B cell (primary cell): ENCODE results near the gene RASL10A. TPM values are rescaled to one million over a fixed set of nuclear protein-coding genes. Genes with fewer than 3 reads are reported as not detected.
"Not testable (repeated sequence)": the region's sequence is repeated elsewhere in the genome, so short reads cannot be mapped to it uniquely, and the experiment has no call there.

Experiments used
- ATAC-seq: fragments of 200-7000 bp; cut with Tn5 transposase; one replicate; pipeline ENCODE4 v1.10.0; 2021; ENCODE audit warnings: low read depth, mild to moderate bottlenecking, moderate number of reproducible peaks, moderate library complexity
- CTCF ChIA-PET: fragments of 350-600 bp; sonication (Branson Sonifier 250); formaldehyde crosslinking; loops from one replicate; lab custom pipeline; 2021; ENCODE audit warnings: antibody characterized with exemption, inconsistent platforms; lab: Charles Lee
- POLR2A ChIA-PET: fragments of 350-600 bp; sonication (Branson Sonifier 250); formaldehyde crosslinking; loops from one replicate; lab custom pipeline; 2021; ENCODE audit warnings: antibody characterized with exemption; lab: Charles Lee
- DNase-seq: peaks from one replicate; pipeline ENCODE4 v3.0.0; 2013
- H2AFZ ChIP-seq: 2 replicates; pipeline ENCODE4 v1.6.1; 2012; ENCODE audit warnings: mild to moderate bottlenecking, low read depth, low read length; ENCODE audit not compliant: insufficient read depth, poor library complexity, severe bottlenecking
- H3K27ac ChIP-seq, 2 donors: 1 replicate in 1 of 2; 2 replicates in 1 of 2; pipeline ENCODE4 v1.5.1; 2012 to 2013; ENCODE audit warnings: low read length in 2 of 2, mild to moderate bottlenecking in 2 of 2, moderate library complexity in 1 of 2
- H3K27me3 ChIP-seq, 4 experiments: fragments of 200-600 bp in 1 of 4; sonication (generic) in 1 of 4; replicated peaks in 1 of 4; 1 replicate in 2 of 4; 2 replicates in 2 of 4; pipeline versions ENCODE4 v1.6.1 to v1.7.0; 2013 to 2016; ENCODE audit warnings: low read length in 3 of 4, mild to moderate bottlenecking in 2 of 4, mixed read lengths in 1 of 4, moderate library complexity in 1 of 4; ENCODE audit not compliant: insufficient read depth in 4 of 4, control insufficient read depth in 3 of 4; ENCODE audit errors: control extremely low read depth in 1 of 4
- H3K36me3 ChIP-seq, 2 experiments: replicated peaks in 1 of 2; 1 replicate in 1 of 2; 2 replicates in 1 of 2; pipeline versions ENCODE4 v1.6.1 to v1.7.1; 2013; ENCODE audit warnings: low read length in 1 of 2; ENCODE audit not compliant: insufficient read depth in 2 of 2, control insufficient read depth in 1 of 2; ENCODE audit errors: control extremely low read depth in 1 of 2, extremely low read depth in 1 of 2
- H3K4me1 ChIP-seq, 2 donors: fragments of 200-600 bp in 1 of 2; sonication (generic) in 1 of 2; 1 replicate in 1 of 2; 2 replicates in 1 of 2; pipeline versions ENCODE4 v1.5.1 to v1.6.1; 2013 to 2017; ENCODE audit warnings: low read length in 2 of 2; ENCODE audit not compliant: control insufficient read depth in 2 of 2, insufficient read depth in 2 of 2
- H3K4me2 ChIP-seq: replicated peaks from 2 replicates; pipeline ENCODE3; 2012; ENCODE audit warnings: mild to moderate bottlenecking, low read depth, low read length; ENCODE audit not compliant: poor library complexity, severe bottlenecking
- H3K4me3 ChIP-seq, 5 experiments: fragments of 200-600 bp in 1 of 5; sonication (generic) in 1 of 5; 1 replicate in 3 of 5; 2 replicates in 2 of 5; pipeline versions ENCODE4 v1.5.1 to v1.7.0; 2011 to 2016; ENCODE audit warnings: low read length in 4 of 5, mild to moderate bottlenecking in 4 of 5, low read depth in 2 of 5, control low read depth in 1 of 5, moderate library complexity in 1 of 5; ENCODE audit not compliant: insufficient read depth in 1 of 5; ENCODE audit errors: control extremely low read depth in 1 of 5, extremely low read depth in 1 of 5
- H3K79me2 ChIP-seq: fragments of 200-600 bp; sonication (generic); one replicate; pipeline ENCODE4 v1.6.0; 2016; ENCODE audit warnings: low read length; ENCODE audit not compliant: control insufficient read depth, insufficient read depth
- H3K9ac ChIP-seq: fragments of 200-600 bp; sonication (generic); 2 replicates; pipeline ENCODE4 v1.6.1; 2017; ENCODE audit warnings: mild to moderate bottlenecking, low read length, moderate library complexity
- H3K9me3 ChIP-seq, 3 donors: one replicate each; pipeline versions ENCODE4 v1.6.1 to v1.7.1; 2013; ENCODE audit warnings: low read length in 2 of 3; ENCODE audit not compliant: control insufficient read depth in 2 of 3, insufficient read depth in 1 of 3; ENCODE audit errors: control extremely low read depth in 1 of 3
- H4K20me1 ChIP-seq: 2 replicates; pipeline ENCODE4 v1.6.0; 2012; ENCODE audit warnings: mild to moderate bottlenecking, low read length; ENCODE audit not compliant: insufficient read depth, control insufficient read depth, poor library complexity, severe bottlenecking
- H3K27ac Mint-ChIP-seq: one replicate; pipeline ENCODE4 v1.8.0; 2021; ENCODE audit warnings: mixed read lengths
- H3K27me3 Mint-ChIP-seq: one replicate; pipeline ENCODE4 v1.8.0; 2021; ENCODE audit warnings: mixed read lengths
- H3K4me1 Mint-ChIP-seq: one replicate; pipeline ENCODE4 v1.8.0; 2021; ENCODE audit warnings: mixed read lengths
- H3K4me3 Mint-ChIP-seq: one replicate; pipeline ENCODE4 v1.8.0; 2021; ENCODE audit warnings: mixed read lengths
- H3K9me3 Mint-ChIP-seq: one replicate; pipeline ENCODE4 v1.8.0; 2022; ENCODE audit warnings: mixed read lengths; ENCODE audit not compliant: insufficient read depth
- EZH2 ChIP-seq: IDR thresholded peaks from 2 replicates; pipeline ENCODE4 v1.6.1; 2012; ENCODE audit warnings: borderline replicate concordance, low read depth, mild to moderate bottlenecking, moderate library complexity, low read length; ENCODE audit not compliant: insufficient read depth, poor library complexity, severe bottlenecking
- WGBS: methylation state at CpG from one replicate; pipeline ENCODE4 v1.1.5; 2013; ENCODE audit warnings: missing lambda C conversion rate; ENCODE audit not compliant: insufficient coverage; 5-methylcytosine and 5-hydroxymethylcytosine counted together
- intact Hi-C: fragments of 100-400 bp; cut with micrococcal nuclease; formaldehyde crosslinking; loops from one replicate; pipeline ENCODE4 v1.10.0; 2022
- polyA plus RNA-seq: library from polyadenylated mRNA; depleted of rRNA; stranded (reverse); fragments of >200 nt; gene quantifications from 2 replicates; pipeline ENCODE4 v1.2.3, GENCODE V29; 2012
- total RNA-seq, 2 donors: library from RNA; stranded (reverse); fragments of 120-200 nt in 1 of 2; gene quantifications; 1 replicate in 1 of 2; 2 replicates in 1 of 2; pipeline versions ENCODE4 v1.2.3 to v1.2.4, GENCODE V29; 2013 to 2022
- TF ChIP-seq, protein P1 (sequence below): fragments of 200-600 bp; IDR thresholded peaks from one replicate; pipeline ENCODE4 v1.8.0; 2022; ENCODE audit warnings: antibody characterized with exemption, mild to moderate bottlenecking

The RASL10A gene
- total and polyA plus RNA-seq, 2 donors (not counting 1 experiment from before 2014, with no cell fraction given), result 2.8 to 4.7 TPM

DNA sequence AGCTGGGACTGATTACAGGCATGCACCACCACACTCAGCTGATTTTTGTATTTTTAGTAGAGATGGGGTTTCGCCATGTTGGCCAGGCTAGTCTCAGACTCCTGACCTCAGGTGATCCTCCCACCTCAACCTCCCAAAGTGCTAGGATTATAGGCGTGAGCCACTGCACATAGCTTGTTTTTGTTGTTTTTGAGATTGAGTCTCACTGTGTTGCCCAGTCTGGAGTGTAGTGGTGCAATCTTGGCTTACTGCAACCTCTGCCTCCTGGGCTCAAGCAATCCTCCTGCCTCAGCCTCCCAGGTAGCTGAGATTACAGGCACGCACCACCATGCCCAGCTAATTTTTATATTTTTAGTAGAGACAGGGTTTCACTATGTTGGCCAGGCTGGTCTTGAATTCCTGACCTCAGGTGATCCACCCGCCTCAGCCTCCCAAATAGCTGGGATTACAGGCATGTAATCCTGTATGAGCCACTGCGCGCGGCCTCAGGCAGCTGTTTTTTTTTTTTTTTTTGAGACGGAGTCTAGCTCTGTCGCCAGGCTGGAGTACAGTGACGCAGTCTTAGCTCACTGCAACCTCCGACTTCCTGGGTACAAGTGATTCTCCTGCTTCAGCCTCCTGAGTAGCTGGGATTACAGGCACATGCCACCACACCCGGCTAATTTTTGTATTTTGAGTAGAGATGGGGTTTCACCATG, 41.8 kb upstream of the RASL10A start:
- H3K4me1 Mint-ChIP-seq, H3K4me1 ChIP-seq, DNase-seq, H3K27me3 Mint-ChIP-seq, H3K9me3 Mint-ChIP-seq, H3K9ac ChIP-seq, H3K27me3 ChIP-seq, H3K4me3 ChIP-seq, H3K27ac ChIP-seq, H3K9me3 ChIP-seq, H3K4me3 Mint-ChIP-seq, intact Hi-C loops, H3K27ac Mint-ChIP-seq, H2AFZ ChIP-seq, H3K4me2 ChIP-seq, ATAC-seq: not testable (repeated sequence)
- Histone ChIP-seq H3K36me3 (peaks cover 0 to 76% of the 10 kb centered on the region in 2 experiments), H3K79me2 (peaks cover 32% of the 10 kb centered on the region), H4K20me1 (peaks cover 40% of the 10 kb centered on the region)
- ChIA-PET POLR2A (interaction anchor here (0.6 to 0.7 kb wide), 2 partner anchors 28 to 71 kb away, joined by 3 to 4 read pairs; no protein-coding TSS in a partner anchor), CTCF (interaction anchor here (0.6 to 1.2 kb wide), 4 partner anchors 10 to 529 kb away, joined by 3 to 6 read pairs (median 4); no protein-coding TSS in a partner anchor)
- WGBS, result 94% methylated on average over 4 of the region's 12 CpGs

DNA sequence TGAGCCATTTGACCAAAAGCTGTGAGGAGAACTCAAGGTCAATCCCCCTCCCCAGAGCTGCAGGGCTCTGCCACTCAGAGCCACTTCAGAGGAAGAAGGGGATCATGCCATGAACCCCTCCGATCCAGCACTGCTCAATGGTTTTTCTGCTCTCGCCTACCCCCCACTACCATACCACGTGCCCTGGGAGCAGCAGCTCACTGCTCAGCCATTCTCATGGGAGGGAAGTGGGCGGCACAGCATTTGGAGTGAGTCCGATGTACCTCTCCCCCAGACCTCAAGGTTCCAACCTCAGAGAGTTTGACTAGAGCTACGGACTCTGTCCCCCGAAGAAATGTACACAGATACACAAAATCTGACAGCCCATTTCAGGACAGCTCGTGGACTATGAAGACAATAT, 38.4 kb upstream of the RASL10A start:
- peaks cover 0 to 92% of the 10 kb centered on the region in 2 experiments for H3K36me3 ChIP-seq
- ChIA-PET POLR2A (no interaction called here), CTCF (interaction anchor here (0.5 to 1.2 kb wide), 2 partner anchors 59 to 170 kb away, joined by 3 to 4 read pairs; no protein-coding TSS in a partner anchor)
- H3K4me1 Mint-ChIP-seq, result no peaks in the 10 kb centered on the region
- peaks cover 54% of the 10 kb centered on the region for H3K79me2 ChIP-seq
- H3K9me3 ChIP-seq, result no peaks in the 10 kb centered on the region
- H3K27ac ChIP-seq, result no peak overlapping the region
- ATAC-seq (no peak), DNase-seq (no peak)
- peaks cover 72% of the 10 kb centered on the region for H4K20me1 ChIP-seq
- intact Hi-C loops, result no loop called here
- no peak overlapping the region for H3K4me2 ChIP-seq
- no peaks in the 10 kb centered on the region for H3K4me1 ChIP-seq
- no peaks in the 10 kb centered on the region for H3K9me3 Mint-ChIP-seq
- H3K9ac ChIP-seq, result no peak overlapping the region
- H3K27ac Mint-ChIP-seq, result no peak overlapping the region
- no peak overlapping the region for H3K4me3 ChIP-seq
- no peak overlapping the region for H3K4me3 Mint-ChIP-seq
- H3K27me3 Mint-ChIP-seq, result no peaks in the 10 kb centered on the region
- no peak overlapping the region for H2AFZ ChIP-seq
- WGBS, result 96% methylated on average over 8 of the region's 8 CpGs
- TF ChIP-seq, protein P1, sequence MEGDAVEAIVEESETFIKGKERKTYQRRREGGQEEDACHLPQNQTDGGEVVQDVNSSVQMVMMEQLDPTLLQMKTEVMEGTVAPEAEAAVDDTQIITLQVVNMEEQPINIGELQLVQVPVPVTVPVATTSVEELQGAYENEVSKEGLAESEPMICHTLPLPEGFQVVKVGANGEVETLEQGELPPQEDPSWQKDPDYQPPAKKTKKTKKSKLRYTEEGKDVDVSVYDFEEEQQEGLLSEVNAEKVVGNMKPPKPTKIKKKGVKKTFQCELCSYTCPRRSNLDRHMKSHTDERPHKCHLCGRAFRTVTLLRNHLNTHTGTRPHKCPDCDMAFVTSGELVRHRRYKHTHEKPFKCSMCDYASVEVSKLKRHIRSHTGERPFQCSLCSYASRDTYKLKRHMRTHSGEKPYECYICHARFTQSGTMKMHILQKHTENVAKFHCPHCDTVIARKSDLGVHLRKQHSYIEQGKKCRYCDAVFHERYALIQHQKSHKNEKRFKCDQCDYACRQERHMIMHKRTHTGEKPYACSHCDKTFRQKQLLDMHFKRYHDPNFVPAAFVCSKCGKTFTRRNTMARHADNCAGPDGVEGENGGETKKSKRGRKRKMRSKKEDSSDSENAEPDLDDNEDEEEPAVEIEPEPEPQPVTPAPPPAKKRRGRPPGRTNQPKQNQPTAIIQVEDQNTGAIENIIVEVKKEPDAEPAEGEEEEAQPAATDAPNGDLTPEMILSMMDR, result no peak
- TF ChIP-seq EZH2, result no peak
- no peaks in the 10 kb centered on the region for H3K27me3 ChIP-seq
